Thoracic aorta (tissue), 2 donors: ENCODE data around the gene NEMP1. TPM values are rescaled to one million over a fixed set of nuclear protein-coding genes. Genes with fewer than 3 reads are reported as not detected.

Experiments
- ATAC-seq: fragments of 150-250 bp; one replicate; pipeline ENCODE4 v1.8.0; 2017; ENCODE audit warnings: low read depth; ENCODE audit not compliant: insufficient number of reproducible peaks, low FRiP score
- DNase-seq: peaks from one replicate; pipeline ENCODE4 v3.0.0-alpha.2; 2020; ENCODE audit warnings: low spot score
- H3K27ac ChIP-seq, 2 donors: fragments of 200-600 bp; sonication (generic); 1 replicate in 1 of 2; 2 replicates in 1 of 2; pipeline ENCODE4 v1.5.1; 2016; ENCODE audit warnings: mild to moderate bottlenecking in 2 of 2, moderate library complexity in 2 of 2
- H3K27me3 ChIP-seq: fragments of 200-600 bp; sonication (generic); replicated peaks from 2 replicates; pipeline ENCODE4 v1.6.0; 2016; ENCODE audit warnings: mild to moderate bottlenecking; ENCODE audit not compliant: insufficient read depth
- H3K36me3 ChIP-seq: fragments of 200-600 bp; sonication (generic); one replicate; pipeline ENCODE4 v1.5.1; 2016
- H3K4me1 ChIP-seq, 2 donors: fragments of 200-600 bp; sonication (generic); 1 replicate in 1 of 2; 2 replicates in 1 of 2; pipeline versions ENCODE4 v1.5.1 to v1.6.0; 2016; ENCODE audit warnings: low read depth in 2 of 2, mild to moderate bottlenecking in 1 of 2; ENCODE audit not compliant: control insufficient read depth in 1 of 2
- H3K4me3 ChIP-seq: fragments of 200-600 bp; sonication (generic); 2 replicates; pipeline ENCODE4 v1.5.1; 2016; ENCODE audit warnings: mild to moderate bottlenecking
- H3K9me3 ChIP-seq: fragments of 200-600 bp; sonication (generic); 2 replicates; pipeline ENCODE4 v1.5.1; 2016
- total RNA-seq, 2 donors: library from RNA; depleted of rRNA; stranded (reverse); fragments of >200 nt; gene quantifications; one replicate each; pipeline versions ENCODE4 v1.1.0 to v1.2.3, GENCODE V29; 2016
- TF ChIP-seq, protein P1 (sequence below): fragments of 200-600 bp; sonication (generic); IDR thresholded peaks from one replicate; pipeline ENCODE4 v1.5.1; 2019; ENCODE audit warnings: antibody characterized with exemption

Gene NEMP1
- total RNA-seq, 2 donors from 2014 or later = 6.6 to 6.9 TPM

DNA sequence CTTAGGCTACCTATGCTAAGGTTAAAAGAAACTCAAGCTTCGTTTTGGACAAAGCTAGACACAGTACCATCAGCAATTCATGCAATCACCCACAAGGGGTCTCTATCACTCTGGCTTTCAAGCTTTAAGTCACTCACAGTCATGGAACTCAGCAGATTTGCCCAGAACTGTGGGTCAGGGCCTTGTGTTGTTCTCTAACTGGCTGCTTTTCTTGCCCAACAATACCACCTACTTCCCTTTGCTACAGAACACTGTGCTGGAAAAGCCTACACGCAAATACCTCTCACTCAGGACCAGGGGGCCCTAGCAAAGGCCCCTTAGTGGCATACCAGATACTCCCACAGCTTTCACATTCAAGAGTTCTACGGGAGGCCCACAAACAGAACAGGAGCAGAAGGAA, 9.1 kb downstream of the NEMP1 start:
- TF ChIP-seq, protein P1, sequence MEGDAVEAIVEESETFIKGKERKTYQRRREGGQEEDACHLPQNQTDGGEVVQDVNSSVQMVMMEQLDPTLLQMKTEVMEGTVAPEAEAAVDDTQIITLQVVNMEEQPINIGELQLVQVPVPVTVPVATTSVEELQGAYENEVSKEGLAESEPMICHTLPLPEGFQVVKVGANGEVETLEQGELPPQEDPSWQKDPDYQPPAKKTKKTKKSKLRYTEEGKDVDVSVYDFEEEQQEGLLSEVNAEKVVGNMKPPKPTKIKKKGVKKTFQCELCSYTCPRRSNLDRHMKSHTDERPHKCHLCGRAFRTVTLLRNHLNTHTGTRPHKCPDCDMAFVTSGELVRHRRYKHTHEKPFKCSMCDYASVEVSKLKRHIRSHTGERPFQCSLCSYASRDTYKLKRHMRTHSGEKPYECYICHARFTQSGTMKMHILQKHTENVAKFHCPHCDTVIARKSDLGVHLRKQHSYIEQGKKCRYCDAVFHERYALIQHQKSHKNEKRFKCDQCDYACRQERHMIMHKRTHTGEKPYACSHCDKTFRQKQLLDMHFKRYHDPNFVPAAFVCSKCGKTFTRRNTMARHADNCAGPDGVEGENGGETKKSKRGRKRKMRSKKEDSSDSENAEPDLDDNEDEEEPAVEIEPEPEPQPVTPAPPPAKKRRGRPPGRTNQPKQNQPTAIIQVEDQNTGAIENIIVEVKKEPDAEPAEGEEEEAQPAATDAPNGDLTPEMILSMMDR = peak; percentile 90
- H3K4me1 ChIP-seq = peaks cover 10 to 22% of the 10 kb centered on the region in 2 donors
- peak; percentile 98 for ATAC-seq
- no peaks in the 10 kb centered on the region for H3K9me3 ChIP-seq
- H3K27me3 ChIP-seq = no peaks in the 10 kb centered on the region
- peak overlapping the region; percentile 79 to 84 for H3K27ac ChIP-seq
- H3K4me3 ChIP-seq = no peak overlapping the region
- no peak for DNase-seq
- H3K36me3 ChIP-seq = peaks cover 3% of the 10 kb centered on the region

DNA sequence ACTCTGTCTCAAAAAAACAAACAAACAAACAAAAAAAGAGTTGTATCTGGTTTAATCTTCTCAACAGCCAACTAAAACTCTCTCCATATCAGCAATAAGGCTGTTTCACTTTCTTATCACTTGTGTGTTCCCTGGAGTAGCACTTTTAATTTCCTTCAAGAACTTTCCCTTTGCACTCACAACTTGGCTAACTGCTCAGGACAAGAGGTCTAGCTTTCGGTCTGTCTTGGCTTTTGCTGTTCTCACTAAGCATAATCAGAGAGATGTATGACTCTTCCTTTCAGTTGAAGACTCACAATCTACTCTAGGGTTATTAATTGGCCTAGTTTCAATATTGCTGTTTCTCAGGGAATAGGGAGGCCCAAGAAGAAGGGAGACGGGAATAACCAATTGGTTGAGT, 12.3 kb downstream of the NEMP1 start:
- H3K36me3 ChIP-seq = peaks cover 3% of the 10 kb centered on the region
- H3K4me1 ChIP-seq = peaks cover 4 to 8% of the 10 kb centered on the region in 2 donors
- no peak for ATAC-seq
- H3K27me3 ChIP-seq = no peaks in the 10 kb centered on the region
- H3K9me3 ChIP-seq = no peaks in the 10 kb centered on the region
- H3K27ac ChIP-seq = no peak overlapping the region
- TF ChIP-seq, protein P1 = no peak
- no peak overlapping the region for H3K4me3 ChIP-seq
- DNase-seq = no peak

DNA sequence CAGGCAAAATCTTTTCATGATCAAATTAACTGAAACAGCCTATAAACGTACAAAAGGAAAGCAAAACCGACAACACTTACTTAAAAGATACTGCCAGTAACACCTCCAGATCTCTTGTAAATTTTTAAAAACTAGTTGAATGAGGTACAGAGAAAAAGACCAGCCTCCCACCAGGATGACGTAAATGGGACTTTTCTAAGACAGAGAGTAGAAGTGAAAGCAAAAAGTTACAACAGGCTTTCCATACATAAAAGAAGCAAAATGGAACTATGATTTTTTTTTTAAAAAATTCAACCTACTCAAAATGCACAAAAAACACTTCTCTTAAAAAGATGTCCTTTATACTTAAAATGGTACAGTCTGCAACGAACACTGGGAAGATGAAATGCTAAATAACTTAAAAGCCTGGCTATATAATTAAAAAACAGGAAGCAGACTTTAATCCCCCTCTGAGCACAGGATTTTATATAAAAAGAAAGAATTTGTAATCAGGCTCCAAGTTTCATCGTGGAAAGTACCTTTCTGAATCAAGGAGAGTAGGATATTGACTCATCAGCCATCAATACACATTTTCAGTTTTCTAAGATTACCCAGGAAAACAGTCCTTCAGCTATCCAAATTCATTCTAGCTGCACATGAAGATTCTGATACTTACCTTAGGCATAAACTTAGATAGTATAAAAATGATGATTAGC, 14.5 kb downstream of the NEMP1 start:
- Histone ChIP-seq H3K4me3 (no peak overlapping the region), H3K27me3 (no peaks in the 10 kb centered on the region), H3K27ac (no peak overlapping the region), H3K9me3 (no peaks in the 10 kb centered on the region), H3K36me3 (peaks cover 10% of the 10 kb centered on the region), H3K4me1 (no peaks in the 10 kb centered on the region)
- DNase-seq = no peak
- TF ChIP-seq, protein P1 = no peak
- no peak for ATAC-seq

DNA sequence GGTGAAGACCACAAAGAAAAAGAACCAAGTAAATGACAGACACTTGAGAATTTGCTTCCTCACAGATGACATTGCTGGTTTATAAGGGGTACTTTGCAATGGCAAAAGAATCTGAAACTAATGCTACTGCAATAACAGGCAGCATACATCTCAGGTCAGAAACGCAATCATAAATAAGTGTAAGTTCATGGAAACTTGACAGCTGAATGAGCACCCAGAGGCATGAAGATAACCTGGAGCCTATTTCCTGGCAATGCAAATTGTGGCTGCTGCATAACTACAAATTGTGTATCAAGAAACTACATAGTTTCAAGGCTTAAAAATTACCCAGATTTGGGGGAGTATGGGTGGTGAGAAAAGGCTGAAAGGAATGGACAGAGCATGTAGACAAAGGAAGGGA, 20.1 kb downstream of the NEMP1 start:
- DNase-seq (no peak), ATAC-seq (no peak)
- H3K36me3 ChIP-seq = peaks cover 10% of the 10 kb centered on the region
- no peak overlapping the region for H3K4me3 ChIP-seq
- no peaks in the 10 kb centered on the region for H3K9me3 ChIP-seq
- TF ChIP-seq, protein P1 = no peak
- H3K27ac ChIP-seq = no peak overlapping the region
- peaks cover 0 to 6% of the 10 kb centered on the region in 2 donors for H3K4me1 ChIP-seq
- no peaks in the 10 kb centered on the region for H3K27me3 ChIP-seq

DNA sequence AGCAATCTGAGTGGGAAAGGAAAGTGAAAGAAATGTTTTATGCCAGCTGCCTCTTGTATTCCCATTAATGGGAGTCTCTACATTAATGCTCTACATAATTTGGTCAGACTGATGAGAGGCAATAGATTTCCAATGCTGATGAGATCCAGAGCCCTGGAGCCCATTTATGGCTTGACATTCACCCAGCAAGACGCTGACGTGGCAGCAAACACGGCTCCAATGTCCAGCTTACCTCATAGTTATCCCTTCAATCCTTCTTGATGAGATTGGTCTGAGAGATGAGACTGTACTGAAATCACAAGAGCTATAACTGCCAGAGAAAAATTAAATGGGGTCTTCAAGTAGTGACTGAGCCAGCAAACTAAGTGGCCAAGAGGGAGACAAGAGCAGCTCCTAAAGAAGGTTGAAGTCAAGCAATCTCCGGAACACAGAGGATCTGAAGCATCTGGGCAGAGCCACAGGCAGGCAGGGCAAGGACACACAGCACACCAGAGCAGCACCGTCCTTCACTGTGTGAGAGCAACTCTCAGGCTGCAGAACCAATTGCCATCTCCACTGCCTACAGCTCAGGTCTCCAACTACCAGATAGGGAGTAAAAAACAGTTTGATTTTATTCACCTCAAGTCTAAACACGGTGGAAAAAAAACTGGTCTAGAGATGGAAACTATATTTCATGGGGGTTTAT, 21.4 kb downstream of the NEMP1 start:
- Histone ChIP-seq H3K9me3 (no peaks in the 10 kb centered on the region), H3K4me3 (peak overlapping the region; percentile 41), H3K27ac (peak overlapping the region in 1 of 2 donors; percentile 39), H3K27me3 (no peaks in the 10 kb centered on the region), H3K36me3 (peaks cover 10% of the 10 kb centered on the region), H3K4me1 (peaks cover 0 to 6% of the 10 kb centered on the region in 2 donors)
- TF ChIP-seq, protein P1 = no peak
- ATAC-seq (no peak), DNase-seq (no peak)
